Measurements from ENCODE around the gene GAD1. TPM values are rescaled to one million over a fixed set of nuclear protein-coding genes. Genes with fewer than 3 reads are reported as not detected.

Gene GAD1
- total and polyA plus RNA-seq, 2 donors (not counting 3 experiments of a cell fraction or from before 2014, with no cell fraction given) = 0.60 to 0.62 TPM

DNA sequence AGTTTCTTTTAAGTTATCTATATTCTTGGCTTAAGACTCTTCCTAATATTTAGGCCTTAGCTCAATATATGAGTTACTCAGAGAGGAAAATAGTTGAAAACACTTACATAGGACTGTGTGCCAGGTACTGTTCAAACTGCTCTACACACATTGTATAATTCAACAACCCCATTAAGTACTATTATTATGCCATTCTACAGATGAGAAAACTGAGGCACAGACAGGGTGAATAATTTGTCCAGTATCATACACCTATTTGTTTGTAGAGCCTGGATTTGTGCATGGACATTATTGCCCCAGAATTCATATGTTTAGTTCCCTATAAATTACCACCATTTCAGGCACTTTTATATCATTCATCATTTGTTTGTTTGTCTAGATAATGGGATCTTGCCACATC is 17.7 kb upstream of the GAD1 start:
- no peak for FAIRE-seq
- peaks cover 2% of the 10 kb centered on the region in 2 experiments for H3K27me3 ChIP-seq (ENCODE audit: control insufficient read depth in 2 of 2, insufficient read depth in 2 of 2, low read length in 2 of 2)
- ChIA-PET CTCF (interaction anchor here (0.8 kb wide), 1 partner anchor 13 kb away, joined by 4 read pairs; no protein-coding TSS in a partner anchor), POLR2A (no interaction called here)
- H2AFZ ChIP-seq (ENCODE audit: low read depth, low read length) = no peak overlapping the region
- H3K4me1 ChIP-seq (ENCODE audit: control insufficient read depth, extremely low read depth, insufficient read depth, low read length) = no peaks in the 10 kb centered on the region
- no peak overlapping the region for H3K4me2 ChIP-seq (ENCODE audit: insufficient read depth, low read length)
- H3K9me1 ChIP-seq (replicated peaks; ENCODE audit: control insufficient read depth, extremely low read depth, insufficient read depth, low read length) = no peaks in the 10 kb centered on the region
- H3K79me2 ChIP-seq (ENCODE audit: control insufficient read depth, insufficient read depth, low read length) = no peaks in the 10 kb centered on the region
- no TSS peak for BruUV-seq (replicated peaks)
- DNase-seq (ENCODE audit: low read depth, low spot score) = no peak
- H3K9me3 ChIP-seq (replicated peaks; ENCODE audit: control insufficient read depth, insufficient read depth, low read length) = no peaks in the 10 kb centered on the region
- no peak overlapping the region for H3K9ac ChIP-seq (replicated peaks; ENCODE audit: extremely low read depth, insufficient read depth, low read length)
- dilution Hi-C loops (cut with MboI; ENCODE audit: extremely low pct_ligation_motif_present, low sequenced_read_pairs) (no loop called here), intact Hi-C loops (cut with micrococcal nuclease) (no loop called here)
- no peak overlapping the region for H3K27ac ChIP-seq (ENCODE audit: insufficient read depth, low read depth, low read length)
- TF ChIP-seq, protein P1, sequence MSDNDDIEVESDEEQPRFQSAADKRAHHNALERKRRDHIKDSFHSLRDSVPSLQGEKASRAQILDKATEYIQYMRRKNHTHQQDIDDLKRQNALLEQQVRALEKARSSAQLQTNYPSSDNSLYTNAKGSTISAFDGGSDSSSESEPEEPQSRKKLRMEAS (IDR thresholded peaks at IDR 0.05; ENCODE audit: insufficient read depth, insufficient read length) = no peak
- TF ChIP-seq EZH2 (IDR thresholded peaks at IDR 0.05; ENCODE audit: borderline replicate concordance, low read depth, low read length, severe bottlenecking) (no peak), POLR2A (IDR thresholded peaks at IDR 0.05; ENCODE audit: low read depth, low read length) (no peak), MYC (IDR thresholded peaks at IDR 0.05; ENCODE audit: low read depth, low read length) (no peak), GATA2 (IDR thresholded peaks at IDR 0.05; ENCODE audit: insufficient read depth, insufficient read length, low read depth, low read length) (no peak), FOS (IDR thresholded peaks at IDR 0.05; ENCODE audit: borderline replicate concordance, insufficient read depth, low read length) (no peak), POLR2AphosphoS5 (IDR thresholded peaks at IDR 0.05; ENCODE audit: insufficient read depth, low read depth, low read length) (no peak), JUN (IDR thresholded peaks at IDR 0.05; ENCODE audit: borderline replicate concordance, insufficient read depth, insufficient read length, low read depth) (no peak)
- TF ChIP-seq, protein P2, sequence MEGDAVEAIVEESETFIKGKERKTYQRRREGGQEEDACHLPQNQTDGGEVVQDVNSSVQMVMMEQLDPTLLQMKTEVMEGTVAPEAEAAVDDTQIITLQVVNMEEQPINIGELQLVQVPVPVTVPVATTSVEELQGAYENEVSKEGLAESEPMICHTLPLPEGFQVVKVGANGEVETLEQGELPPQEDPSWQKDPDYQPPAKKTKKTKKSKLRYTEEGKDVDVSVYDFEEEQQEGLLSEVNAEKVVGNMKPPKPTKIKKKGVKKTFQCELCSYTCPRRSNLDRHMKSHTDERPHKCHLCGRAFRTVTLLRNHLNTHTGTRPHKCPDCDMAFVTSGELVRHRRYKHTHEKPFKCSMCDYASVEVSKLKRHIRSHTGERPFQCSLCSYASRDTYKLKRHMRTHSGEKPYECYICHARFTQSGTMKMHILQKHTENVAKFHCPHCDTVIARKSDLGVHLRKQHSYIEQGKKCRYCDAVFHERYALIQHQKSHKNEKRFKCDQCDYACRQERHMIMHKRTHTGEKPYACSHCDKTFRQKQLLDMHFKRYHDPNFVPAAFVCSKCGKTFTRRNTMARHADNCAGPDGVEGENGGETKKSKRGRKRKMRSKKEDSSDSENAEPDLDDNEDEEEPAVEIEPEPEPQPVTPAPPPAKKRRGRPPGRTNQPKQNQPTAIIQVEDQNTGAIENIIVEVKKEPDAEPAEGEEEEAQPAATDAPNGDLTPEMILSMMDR (IDR thresholded peaks at IDR 0.05; ENCODE audit: extremely low read depth in 1 of 2, insufficient read depth in 1 of 2, low read depth in 1 of 2, low read length in 2 of 2) = no peak
- H3K4me3 ChIP-seq (replicated peaks in 1 of 3; ENCODE audit: insufficient read depth in 1 of 3, low read depth in 1 of 3, low read length in 3 of 3) = no peak overlapping the region
- no peaks in the 10 kb centered on the region for H4K20me1 ChIP-seq (replicated peaks; ENCODE audit: control insufficient read depth, extremely low read depth, insufficient read depth, low read length)
- no peaks in the 10 kb centered on the region for H3K36me3 ChIP-seq (ENCODE audit: control insufficient read depth in 2 of 2, extremely low read depth in 1 of 2, insufficient read depth in 2 of 2, low read length in 2 of 2)
